SK-N-SH treated with all-trans-retinoic acid at 6 μM for 48 hours (cell line): ENCODE data around the gene ERI2.

Experiments used
- ATAC-seq: fragments of 200-7000 bp; cut with Tn5 transposase; 3 replicates; pipeline ENCODE4 v1.9.1; 2020; ENCODE audit warnings: mild to moderate bottlenecking, moderate library complexity
- ARNTL ChIP-seq: fragments of 450-650 bp; formaldehyde crosslinking; IDR thresholded peaks from 2 replicates; pipeline ENCODE4 v1.5.0; 2020; ENCODE audit warnings: low read depth, mild to moderate bottlenecking, moderate library complexity, borderline replicate concordance
- BACH2 ChIP-seq: fragments of 250-450 bp; sonication (Bioruptor Pico); IDR thresholded peaks from 2 replicates; pipeline ENCODE4 v1.9.0; 2021; ENCODE audit warnings: mild to moderate bottlenecking, borderline replicate concordance
- CSDC2 ChIP-seq: fragments of 250-450 bp; sonication (Bioruptor Pico); IDR thresholded peaks from 2 replicates; pipeline ENCODE4 v1.5.0; 2020; ENCODE audit warnings: mild to moderate bottlenecking, moderate library complexity
- CSRNP3 ChIP-seq: fragments of 250-450 bp; sonication (Bioruptor Pico); IDR thresholded peaks from 2 replicates; pipeline ENCODE4 v1.5.1; 2021; ENCODE audit warnings: mild to moderate bottlenecking, moderate library complexity
- ESRRG ChIP-seq: fragments of 250-450 bp; sonication (Bioruptor Pico); IDR thresholded peaks from 2 replicates; pipeline ENCODE4 v1.6.1; 2021; ENCODE audit warnings: mild to moderate bottlenecking
- GLIS3 ChIP-seq: fragments of 250-450 bp; sonication (Bioruptor Pico); IDR thresholded peaks from 2 replicates; pipeline ENCODE4 v1.5.0; 2020; ENCODE audit warnings: mild to moderate bottlenecking, moderate library complexity
- ISL1 ChIP-seq: fragments of 250-450 bp; sonication (Bioruptor Pico); IDR thresholded peaks from 2 replicates; pipeline ENCODE4 v2.1.2; 2022; ENCODE audit warnings: mild to moderate bottlenecking, moderate library complexity
- OSR1 ChIP-seq: fragments of 250-450 bp; sonication (Bioruptor Pico); IDR thresholded peaks from 2 replicates; pipeline ENCODE4 v1.8.0; 2022; ENCODE audit warnings: moderate library complexity, mild to moderate bottlenecking, inconsistent platforms
- PATZ1 ChIP-seq: fragments of 250-450 bp; sonication (Bioruptor Pico); IDR thresholded peaks from 2 replicates; pipeline ENCODE4 v1.8.0; 2020; ENCODE audit warnings: mild to moderate bottlenecking, moderate library complexity, borderline replicate concordance
- POU6F1 ChIP-seq: fragments of 250-450 bp; sonication (Bioruptor Pico); IDR thresholded peaks from 2 replicates; pipeline ENCODE4 v1.8.0; 2021; ENCODE audit warnings: low read depth, mild to moderate bottlenecking, moderate library complexity, borderline replicate concordance
- RARB ChIP-seq: fragments of 250-450 bp; sonication (Bioruptor Pico); IDR thresholded peaks from 2 replicates; pipeline ENCODE4 v1.8.0; 2021; ENCODE audit warnings: mild to moderate bottlenecking, moderate library complexity
- SNAI2 ChIP-seq: fragments of 250-450 bp; sonication (Bioruptor Pico); IDR thresholded peaks from 2 replicates; pipeline ENCODE4 v1.5.0; 2020; ENCODE audit warnings: mild to moderate bottlenecking, moderate library complexity
- TCF4 ChIP-seq: fragments of 250-450 bp; sonication (Bioruptor Pico); IDR thresholded peaks from 2 replicates; pipeline ENCODE4 v1.8.0; 2021; ENCODE audit warnings: mild to moderate bottlenecking, moderate library complexity, borderline replicate concordance
- TOX ChIP-seq: fragments of 250-450 bp; sonication (Bioruptor Pico); IDR thresholded peaks from 2 replicates; pipeline ENCODE4 v1.8.0; 2021; ENCODE audit warnings: mild to moderate bottlenecking, moderate library complexity, borderline replicate concordance
- ZC3H10 ChIP-seq: fragments of 250-450 bp; sonication (Bioruptor Pico); IDR thresholded peaks from 2 replicates; pipeline ENCODE4 v1.5.1; 2021; ENCODE audit warnings: mild to moderate bottlenecking, moderate library complexity
- ZFP3 ChIP-seq: fragments of 250-450 bp; sonication (Bioruptor Pico); IDR thresholded peaks from 2 replicates; pipeline ENCODE4 v1.5.0; 2020; ENCODE audit warnings: mild to moderate bottlenecking, moderate library complexity
- ZFP30 ChIP-seq: fragments of 450-650 bp; formaldehyde crosslinking; IDR thresholded peaks from 2 replicates; pipeline ENCODE4 v1.5.0; 2022; ENCODE audit warnings: mild to moderate bottlenecking, moderate library complexity
- ZNF565 ChIP-seq: fragments of 450-650 bp; formaldehyde crosslinking; conservative IDR thresholded peaks from 2 replicates; pipeline ENCODE4 v1.5.0; 2020; ENCODE audit warnings: low read depth, mild to moderate bottlenecking, moderate library complexity
- ZNF70 ChIP-seq: fragments of 450-650 bp; formaldehyde crosslinking; IDR thresholded peaks from 2 replicates; pipeline ENCODE4 v1.5.0; 2020; ENCODE audit warnings: mild to moderate bottlenecking, moderate library complexity
- ZNF8 ChIP-seq: fragments of 450-650 bp; formaldehyde crosslinking; IDR thresholded peaks from 2 replicates; pipeline ENCODE4 v1.5.0; 2020; ENCODE audit warnings: mild to moderate bottlenecking, moderate library complexity
- TF ChIP-seq, protein P1 (sequence below): fragments of 250-450 bp; sonication (Bioruptor Pico); IDR thresholded peaks from 2 replicates; pipeline ENCODE4 v1.5.1; 2020; ENCODE audit warnings: low read depth, mild to moderate bottlenecking, moderate library complexity

ERI2 gene

GRCh38 chr16:20768818-20769217, 37.5 kb downstream of the ERI2 start:
- no peak for ATAC-seq
- no peak for TF ChIP-seq PATZ1
- no peak for TF ChIP-seq POU6F1 (CRISPR knock-in tag)
- no peak for TF ChIP-seq GLIS3 (CRISPR knock-in tag)
- no peak for TF ChIP-seq ZFP30 (CRISPR knock-in tag)
- no peak for TF ChIP-seq ZNF70 (CRISPR knock-in tag)
- no peak for TF ChIP-seq TOX (CRISPR knock-in tag)
- no peak for TF ChIP-seq RARB (CRISPR knock-in tag)
- TF ChIP-seq ARNTL (CRISPR knock-in tag), result no peak
- TF ChIP-seq ZNF565 (CRISPR knock-in tag), result no peak
- no peak for TF ChIP-seq ESRRG (CRISPR knock-in tag)
- TF ChIP-seq, protein P1, sequence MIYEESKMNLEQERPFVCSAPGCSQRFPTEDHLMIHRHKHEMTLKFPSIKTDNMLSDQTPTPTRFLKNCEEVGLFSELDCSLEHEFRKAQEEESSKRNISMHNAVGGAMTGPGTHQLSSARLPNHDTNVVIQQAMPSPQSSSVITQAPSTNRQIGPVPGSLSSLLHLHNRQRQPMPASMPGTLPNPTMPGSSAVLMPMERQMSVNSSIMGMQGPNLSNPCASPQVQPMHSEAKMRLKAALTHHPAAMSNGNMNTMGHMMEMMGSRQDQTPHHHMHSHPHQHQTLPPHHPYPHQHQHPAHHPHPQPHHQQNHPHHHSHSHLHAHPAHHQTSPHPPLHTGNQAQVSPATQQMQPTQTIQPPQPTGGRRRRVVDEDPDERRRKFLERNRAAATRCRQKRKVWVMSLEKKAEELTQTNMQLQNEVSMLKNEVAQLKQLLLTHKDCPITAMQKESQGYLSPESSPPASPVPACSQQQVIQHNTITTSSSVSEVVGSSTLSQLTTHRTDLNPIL (CRISPR knock-in tag), result no peak
- TF ChIP-seq ZNF8 (CRISPR knock-in tag), result no peak
- no peak for TF ChIP-seq ZC3H10 (CRISPR knock-in tag)
- no peak for TF ChIP-seq ZFP3 (CRISPR knock-in tag)
- TF ChIP-seq, all 23 proteins: peak for 0

DNA sequence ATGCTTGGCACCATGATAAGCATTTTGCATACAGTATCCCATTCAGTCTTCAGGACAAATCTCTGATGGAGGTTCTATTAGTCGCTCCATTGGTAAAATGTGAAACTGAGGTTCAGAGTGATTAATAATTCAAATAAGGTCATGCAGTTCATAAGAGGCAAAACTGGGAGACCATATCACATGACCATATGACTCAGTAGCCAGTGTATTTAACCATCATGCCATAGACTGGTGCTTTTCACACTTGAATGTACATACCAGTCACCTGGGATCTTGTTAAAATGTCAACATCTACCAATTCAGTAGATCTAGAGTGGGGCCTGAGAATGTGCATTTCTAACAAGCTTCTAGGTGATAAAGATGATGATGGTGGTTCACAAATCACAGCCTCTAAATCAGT, 38.2 kb downstream of the ERI2 start:
- ATAC-seq, result no peak
- TF ChIP-seq ISL1 (CRISPR knock-in tag) (no peak), RARB (CRISPR knock-in tag) (no peak), ZNF70 (CRISPR knock-in tag) (no peak), PATZ1 (no peak), ZFP3 (CRISPR knock-in tag) (no peak), ZNF8 (CRISPR knock-in tag) (no peak), BACH2 (CRISPR knock-in tag) (no peak), OSR1 (no peak), ESRRG (CRISPR knock-in tag) (no peak), ZNF565 (CRISPR knock-in tag) (no peak), CSDC2 (CRISPR knock-in tag) (no peak), SNAI2 (CRISPR knock-in tag) (no peak)
- TF ChIP-seq, protein P1 (CRISPR knock-in tag), result no peak

- no peak for ATAC-seq
- TF ChIP-seq SNAI2 (CRISPR knock-in tag) (no peak), CSRNP3 (CRISPR knock-in tag) (no peak), ESRRG (CRISPR knock-in tag) (no peak), RARB (CRISPR knock-in tag) (no peak), BACH2 (CRISPR knock-in tag) (no peak), TCF4 (CRISPR knock-in tag) (no peak), GLIS3 (CRISPR knock-in tag) (no peak), CSDC2 (CRISPR knock-in tag) (no peak), TOX (CRISPR knock-in tag) (no peak), ZFP30 (CRISPR knock-in tag) (no peak), ZNF565 (CRISPR knock-in tag) (no peak), ZFP3 (CRISPR knock-in tag) (no peak), ZNF70 (CRISPR knock-in tag) (no peak)
Measured at GRCh38 chr16:20767577-20767976, 38.7 kb downstream of the ERI2 start.
